Measurements from ENCODE around the gene RHD. TPM values are rescaled to one million over a fixed set of nuclear protein-coding genes. Genes with fewer than 3 reads are reported as not detected.
"Not testable (repeated sequence)": the region's sequence is repeated elsewhere in the genome, so short reads cannot be mapped to it uniquely, and the experiment has no call there.

RHD gene
- total and polyA plus RNA-seq, 3 experiments from 2014 or later, result 0.46 TPM; not detected in 2

- ChIA-PET POLR2A (no interaction called here), CTCF (no interaction called here)
- Histone ChIP-seq H3K36me3 (ENCODE audit: insufficient read depth, low read length) (peaks cover 31% of the 10 kb centered on the region), H3K9me3 (ENCODE audit: low read length) (no peaks in the 10 kb centered on the region), H3K27me3 (ENCODE audit: insufficient read depth, low read length, poor library complexity, severe bottlenecking) (no peaks in the 10 kb centered on the region), H3K27ac (ENCODE audit: low read depth, low read length) (no peak overlapping the region), H3K4me1 (ENCODE audit: insufficient read depth, low read length) (peaks cover 25% of the 10 kb centered on the region), H3K4me3 (ENCODE audit: low read length) (no peak overlapping the region)
- Mint-ChIP-seq H3K4me1 (peaks cover 13 to 30% (median 28%) of the 10 kb centered on the region in 3 donors), H3K27me3 (no peaks in the 10 kb centered on the region), H3K9me3 (no peaks in the 10 kb centered on the region), H3K4me3 (peak overlapping the region in 1 of 7 donors; percentile 29), H3K27ac (peak overlapping the region; percentile 14 to 93 (median 48)), H3K36me3 (peaks cover 4 to 79% (median 14%) of the 10 kb centered on the region in 3 donors)
- DNase-seq, result no peak
Measured at GRCh38 chr1:25355841-25356395, 83.6 kb downstream of the RHD start.

DNA sequence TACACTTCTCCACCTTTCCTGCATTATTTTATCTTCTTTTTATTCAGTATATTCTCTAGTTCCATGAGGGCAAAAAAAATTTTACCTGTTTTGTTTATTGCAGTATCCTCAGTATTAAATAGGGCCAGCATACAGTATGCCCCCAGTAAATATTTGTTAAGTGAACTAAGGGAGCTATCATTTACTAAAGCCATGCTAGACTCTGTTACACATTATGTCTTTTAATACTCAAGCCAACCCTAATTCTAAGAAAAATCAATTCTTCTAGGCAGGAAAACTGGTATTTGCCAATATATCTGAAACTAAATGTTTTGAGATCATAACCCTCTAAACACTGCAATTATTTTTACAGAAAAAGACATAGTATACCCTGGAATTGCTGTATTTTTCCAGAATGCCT is 84.1 kb downstream of the RHD start:
- Mint-ChIP-seq H3K9me3 (no peaks in the 10 kb centered on the region), H3K27me3 (no peaks in the 10 kb centered on the region), H3K4me3 (no peak overlapping the region), H3K36me3 (peaks cover 4 to 80% (median 18%) of the 10 kb centered on the region in 3 donors), H3K27ac (peak overlapping the region; percentile 9 to 93 (median 48)), H3K4me1 (peaks cover 15 to 32% (median 31%) of the 10 kb centered on the region in 3 donors)
- Histone ChIP-seq H3K27ac (ENCODE audit: low read depth, low read length) (no peak overlapping the region), H3K9me3 (ENCODE audit: low read length) (no peaks in the 10 kb centered on the region), H3K4me3 (ENCODE audit: low read length) (no peak overlapping the region), H3K27me3 (ENCODE audit: insufficient read depth, low read length, poor library complexity, severe bottlenecking) (no peaks in the 10 kb centered on the region), H3K4me1 (ENCODE audit: insufficient read depth, low read length) (peaks cover 25% of the 10 kb centered on the region), H3K36me3 (ENCODE audit: insufficient read depth, low read length) (peaks cover 37% of the 10 kb centered on the region)
- POLR2A ChIA-PET, result interaction anchor here (0.7 kb wide), 1 partner anchor 418 kb away, joined by 3 read pairs; no protein-coding TSS in a partner anchor
- CTCF ChIA-PET, result no interaction called here
- DNase-seq, result no peak

DNA sequence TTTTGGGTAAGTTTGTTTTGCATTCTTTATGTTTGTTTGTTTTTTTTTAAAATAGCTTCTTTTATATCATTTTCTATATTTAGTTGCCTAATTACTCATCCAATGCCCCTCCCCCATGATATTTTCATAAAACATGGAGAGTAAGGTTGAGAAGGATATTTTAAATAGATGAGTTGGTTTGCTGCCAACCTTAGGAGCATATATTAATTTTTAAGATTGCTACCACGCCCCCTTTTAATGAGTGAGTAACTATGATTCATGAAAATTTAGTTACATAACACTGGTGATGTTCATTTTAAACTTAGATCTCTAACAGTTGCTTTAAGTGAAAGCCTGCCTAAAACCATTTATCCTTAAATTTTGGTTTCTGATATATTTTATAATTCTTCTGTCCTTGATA is 84.5 kb downstream of the RHD start:
- POLR2A ChIA-PET, result interaction anchor here (0.7 kb wide), 1 partner anchor 418 kb away, joined by 3 read pairs; no protein-coding TSS in a partner anchor
- Histone ChIP-seq H3K27ac (ENCODE audit: low read depth, low read length) (no peak overlapping the region), H3K4me3 (ENCODE audit: low read length) (no peak overlapping the region), H3K36me3 (ENCODE audit: insufficient read depth, low read length) (peaks cover 41% of the 10 kb centered on the region), H3K27me3 (ENCODE audit: insufficient read depth, low read length, poor library complexity, severe bottlenecking) (no peaks in the 10 kb centered on the region), H3K9me3 (ENCODE audit: low read length) (no peaks in the 10 kb centered on the region), H3K4me1 (ENCODE audit: insufficient read depth, low read length) (peaks cover 25% of the 10 kb centered on the region)
- peaks cover 4 to 80% (median 18%) of the 10 kb centered on the region in 3 donors for H3K36me3 Mint-ChIP-seq
- H3K4me3 Mint-ChIP-seq, result peak overlapping the region in 1 of 7 donors; percentile 32
- H3K4me1 Mint-ChIP-seq, result peaks cover 15 to 35% (median 33%) of the 10 kb centered on the region in 3 donors
- peak overlapping the region; percentile 47 to 93 (median 70) for H3K27ac Mint-ChIP-seq
- no peak for DNase-seq
- CTCF ChIA-PET, result no interaction called here
- H3K9me3 Mint-ChIP-seq, result no peaks in the 10 kb centered on the region
- no peaks in the 10 kb centered on the region for H3K27me3 Mint-ChIP-seq

GRCh38 chr1:25360596-25361581 is 88.6 kb downstream of the RHD start:
- Mint-ChIP-seq H3K4me3 (no peak overlapping the region), H3K27me3 (no peaks in the 10 kb centered on the region), H3K9me3 (no peaks in the 10 kb centered on the region), H3K4me1 (peaks cover 15 to 27% (median 25%) of the 10 kb centered on the region in 3 donors), H3K36me3 (peaks cover 4 to 54% (median 14%) of the 10 kb centered on the region in 3 donors), H3K27ac (peak overlapping the region; percentile 6 to 89 (median 74))
- no peak for DNase-seq
- Histone ChIP-seq H3K27me3 (ENCODE audit: insufficient read depth, low read length, poor library complexity, severe bottlenecking) (no peaks in the 10 kb centered on the region), H3K36me3 (ENCODE audit: insufficient read depth, low read length) (peaks cover 23% of the 10 kb centered on the region), H3K4me3 (ENCODE audit: low read length) (no peak overlapping the region), H3K9me3 (ENCODE audit: low read length) (no peaks in the 10 kb centered on the region), H3K27ac (ENCODE audit: low read depth, low read length) (no peak overlapping the region), H3K4me1 (ENCODE audit: insufficient read depth, low read length) (peaks cover 16% of the 10 kb centered on the region)
- ChIA-PET CTCF (no interaction called here), POLR2A (no interaction called here)

GRCh38 chr1:25361901-25362300 is 89.6 kb downstream of the RHD start:
- no peaks in the 10 kb centered on the region for H3K27me3 ChIP-seq (ENCODE audit: insufficient read depth, low read length, poor library complexity, severe bottlenecking)
- Mint-ChIP-seq H3K9me3 (no peaks in the 10 kb centered on the region), H3K27me3 (no peaks in the 10 kb centered on the region), H3K4me1 (peaks cover 9 to 18% (median 17%) of the 10 kb centered on the region in 3 donors), H3K4me3 (peak overlapping the region in 1 of 7 donors; percentile 32), H3K27ac (peak overlapping the region; percentile 40 to 90 (median 80)), H3K36me3 (peaks cover 4 to 44% (median 8%) of the 10 kb centered on the region in 3 donors)
- DNase-seq, result no peak
- H3K36me3 ChIP-seq (ENCODE audit: insufficient read depth, low read length), result peaks cover 22% of the 10 kb centered on the region
- H3K9me3 ChIP-seq (ENCODE audit: low read length), result no peaks in the 10 kb centered on the region
- H3K27ac ChIP-seq (ENCODE audit: low read depth, low read length), result no peak overlapping the region
- POLR2A ChIA-PET, result no interaction called here
- CTCF ChIA-PET, result no interaction called here
- peaks cover 5% of the 10 kb centered on the region for H3K4me1 ChIP-seq (ENCODE audit: insufficient read depth, low read length)
- H3K4me3 ChIP-seq (ENCODE audit: low read length), result no peak overlapping the region

DNA sequence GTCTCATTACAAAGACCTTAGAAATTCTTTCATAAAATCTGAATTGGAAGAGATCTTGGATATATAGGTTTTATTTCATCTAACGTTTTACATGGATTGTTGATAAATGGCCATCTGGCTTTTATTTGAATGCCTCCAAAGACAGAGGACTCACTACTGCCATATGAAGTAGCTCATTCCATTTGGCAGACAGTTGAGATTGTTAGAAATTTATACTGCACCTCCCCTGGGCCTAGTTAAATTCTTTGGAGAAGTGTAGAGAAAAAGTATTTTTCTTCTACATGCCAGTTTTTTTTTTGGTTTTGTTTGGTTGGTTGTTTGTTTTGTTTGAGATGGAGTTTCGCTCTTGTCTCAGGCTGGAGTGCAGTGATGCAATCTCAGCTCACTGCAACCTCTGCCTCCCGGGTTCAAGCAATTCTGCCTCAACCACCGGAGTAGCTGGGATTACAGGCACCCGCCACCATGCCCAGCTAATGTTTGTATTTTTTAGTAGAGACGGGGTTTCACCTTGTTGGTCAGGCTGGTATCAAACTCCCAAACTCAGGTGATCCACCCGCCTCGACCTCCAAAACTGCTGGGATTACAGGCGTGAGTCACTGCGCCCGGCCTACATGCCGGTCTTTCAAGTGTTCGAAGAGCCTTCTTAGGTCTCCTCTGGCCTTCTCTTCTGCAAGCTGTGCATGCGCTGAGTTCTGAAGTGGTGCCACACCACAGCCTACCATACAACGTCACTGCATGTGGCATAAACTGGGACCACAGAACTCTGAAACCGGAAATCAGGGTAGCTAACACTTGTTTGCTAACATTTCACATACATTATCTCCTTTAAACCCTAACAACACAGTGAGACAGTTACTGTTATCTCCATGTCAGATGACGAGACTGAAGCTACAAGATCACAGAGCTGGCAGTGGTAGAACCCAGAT is 90.6 kb downstream of the RHD start:
- H3K27me3 ChIP-seq (ENCODE audit: insufficient read depth, low read length, poor library complexity, severe bottlenecking); H3K27ac ChIP-seq (ENCODE audit: low read depth, low read length); H3K27me3 Mint-ChIP-seq; H3K4me1 ChIP-seq (ENCODE audit: insufficient read depth, low read length); CTCF ChIA-PET; DNase-seq; H3K9me3 ChIP-seq (ENCODE audit: low read length); H3K9me3 Mint-ChIP-seq; H3K4me3 Mint-ChIP-seq; POLR2A ChIA-PET; H3K4me3 ChIP-seq (ENCODE audit: low read length): not testable (repeated sequence)
- H3K36me3 ChIP-seq (ENCODE audit: insufficient read depth, low read length), result peaks cover 20% of the 10 kb centered on the region
- Mint-ChIP-seq H3K4me1 (peaks cover 6 to 14% (median 10%) of the 10 kb centered on the region in 3 donors), H3K36me3 (peaks cover 4 to 39% (median 6%) of the 10 kb centered on the region in 3 donors), H3K27ac (peak overlapping the region in 2 of 8 donors; percentile 81 to 90)

GRCh38 chr1:25369241-25369640 is 96.9 kb downstream of the RHD start:
- no peaks in the 10 kb centered on the region for H3K9me3 ChIP-seq (ENCODE audit: low read length)
- H3K27me3 Mint-ChIP-seq, result no peaks in the 10 kb centered on the region
- no peak overlapping the region for H3K4me3 Mint-ChIP-seq
- no peaks in the 10 kb centered on the region for H3K4me1 ChIP-seq (ENCODE audit: insufficient read depth, low read length)
- no peaks in the 10 kb centered on the region for H3K4me1 Mint-ChIP-seq
- H3K4me3 ChIP-seq (ENCODE audit: low read length), result no peak overlapping the region
- no peaks in the 10 kb centered on the region for H3K27me3 ChIP-seq (ENCODE audit: insufficient read depth, low read length, poor library complexity, severe bottlenecking)
- CTCF ChIA-PET, result no interaction called here
- DNase-seq, result no peak
- no peak overlapping the region for H3K27ac Mint-ChIP-seq
- H3K9me3 Mint-ChIP-seq, result no peaks in the 10 kb centered on the region
- peaks cover 0 to 1% (median 0%) of the 10 kb centered on the region in 3 donors for H3K36me3 Mint-ChIP-seq
- no peak overlapping the region for H3K27ac ChIP-seq (ENCODE audit: low read depth, low read length)
- POLR2A ChIA-PET, result no interaction called here
- H3K36me3 ChIP-seq (ENCODE audit: insufficient read depth, low read length), result no peaks in the 10 kb centered on the region

Measured in CD8-positive, alpha-beta memory T cell (primary cell).